Activated CD4-positive, alpha-beta T cell treated with anti-CD3 and anti-CD28 coated beads, Interleukin-2, amount 50 U/mL, for 4 hours (primary cell): ENCODE measurements around the gene DIP2C.
"Not testable (repeated sequence)": the region's sequence is repeated elsewhere in the genome, so short reads cannot be mapped to it uniquely, and the experiment has no call there.

ENCODE experiments used
- DNase-seq, 2 experiments: peaks; one replicate each; pipeline ENCODE4 v3.0.0-alpha.2; 2020

The DIP2C gene

GRCh38 chr10:528173-529165, 161.0 kb downstream of the DIP2C start:
- DNase-seq, result no peak

DNA sequence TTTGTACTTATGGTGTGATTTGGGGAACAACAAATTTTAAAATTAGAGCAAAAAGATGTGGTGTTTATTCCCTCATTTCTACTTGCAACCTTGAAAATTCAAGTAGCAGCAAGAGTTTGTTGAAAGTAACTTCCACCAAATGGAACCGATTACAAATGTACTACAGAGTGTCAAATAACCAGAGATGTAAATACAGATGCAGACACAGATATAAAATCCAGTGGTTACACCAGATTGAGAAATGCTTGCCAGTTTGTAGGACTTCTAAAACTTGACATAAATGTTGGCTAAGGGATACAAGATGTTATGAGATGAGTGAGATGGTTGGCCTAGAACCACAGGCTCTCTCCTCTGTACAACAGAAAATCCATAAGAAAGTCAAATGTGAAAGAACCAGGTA, 162.1 kb downstream of the DIP2C start:
- no peak for DNase-seq

DNA sequence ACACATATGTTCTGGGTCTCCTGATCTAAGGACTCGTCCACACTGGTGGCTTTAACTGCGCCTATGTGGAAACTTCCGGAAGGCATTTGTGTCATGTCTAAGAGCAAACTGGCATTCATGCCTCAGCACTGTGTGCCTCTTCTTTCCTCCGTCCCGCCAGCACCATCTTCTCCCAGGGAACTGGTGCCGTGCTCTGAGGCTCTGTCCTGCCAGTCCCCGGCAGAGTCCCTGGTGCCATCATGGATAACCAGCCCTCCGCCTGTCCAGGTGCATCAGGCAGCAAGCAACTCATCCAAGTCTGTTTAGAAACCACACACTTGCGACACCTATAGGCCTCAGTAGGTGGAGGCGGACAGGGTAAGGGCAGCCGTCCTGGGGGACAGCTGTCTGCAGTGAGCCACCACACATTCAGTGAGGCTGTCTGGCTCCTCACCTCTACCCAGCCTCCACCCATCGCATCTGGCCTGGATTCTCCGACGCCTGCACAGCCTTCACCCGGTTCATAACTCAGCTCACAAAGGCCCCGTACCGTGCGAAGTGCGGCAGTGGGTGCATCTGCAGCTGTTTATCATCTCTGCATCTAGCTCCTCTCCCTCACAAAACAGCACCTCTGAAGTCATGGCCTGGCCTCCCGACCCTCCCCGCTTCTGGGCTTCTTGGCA, 162.7 kb downstream of the DIP2C start:
- DNase-seq, result no peak

- DNase-seq, result no peak
These were observed 163.7 kb downstream of the DIP2C start for GRCh38 chr10:525565-526315.

- DNase-seq, result no peak
These were observed 165.5 kb downstream of the DIP2C start for GRCh38 chr10:523925-524324.

GRCh38 chr10:522350-522749, 167.1 kb downstream of the DIP2C start:
- no peak for DNase-seq

GRCh38 chr10:521261-522250, 167.9 kb downstream of the DIP2C start:
- no peak for DNase-seq

DNA sequence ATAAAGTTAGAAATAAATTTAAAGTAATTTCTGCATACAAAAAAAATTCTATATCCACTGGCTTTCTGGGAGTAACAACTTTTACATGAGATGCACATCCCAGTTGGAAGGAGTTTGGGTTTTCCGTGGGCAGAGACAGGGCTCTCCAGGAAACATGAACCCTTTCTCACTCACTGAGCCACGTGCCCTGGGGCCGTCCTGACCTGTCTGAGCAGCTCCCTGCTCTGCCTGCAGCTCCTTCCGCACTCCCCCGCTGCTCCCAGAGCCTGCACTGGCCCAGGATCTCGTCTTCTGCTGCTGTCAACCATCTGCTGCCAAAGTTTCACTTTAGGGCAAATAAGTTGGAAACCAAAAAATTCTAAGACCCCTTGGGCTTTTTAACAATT, 169.1 kb downstream of the DIP2C start:
- DNase-seq, result no peak

- no peak for DNase-seq
These were observed 169.6 kb downstream of the DIP2C start for GRCh38 chr10:519716-520401.

DNA sequence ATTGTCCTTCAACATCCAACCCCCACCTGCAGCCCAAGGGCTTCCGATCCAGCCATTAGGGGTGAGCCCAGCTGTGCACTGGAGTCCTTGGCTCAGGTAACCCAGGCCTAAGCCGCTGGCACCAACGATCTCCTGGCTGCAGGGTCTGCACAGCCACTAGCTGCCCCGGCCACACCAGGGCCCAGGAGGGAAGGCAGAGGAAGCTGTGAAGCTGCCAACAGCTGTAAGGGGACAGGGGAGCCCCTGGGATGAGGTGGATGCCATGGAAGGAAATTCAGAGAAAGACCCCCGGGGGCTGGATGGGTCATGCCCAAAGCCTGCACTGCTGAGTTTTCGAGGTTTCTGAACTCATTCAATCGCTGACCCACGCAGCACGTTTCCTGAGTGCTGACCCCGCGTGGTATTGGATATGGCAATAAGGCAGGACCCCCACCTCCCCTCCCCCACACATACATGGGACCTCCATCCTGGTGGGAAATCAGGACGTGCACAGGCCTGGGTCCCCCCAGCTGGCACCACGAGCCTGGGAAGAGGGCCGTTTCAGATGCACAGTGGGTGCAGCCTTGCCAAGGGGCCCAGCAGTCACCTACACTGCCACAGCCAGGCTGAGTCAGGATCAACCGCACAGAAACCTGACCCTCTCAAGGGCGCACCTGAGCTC, 170.3 kb downstream of the DIP2C start:
- DNase-seq, result no peak

DNA sequence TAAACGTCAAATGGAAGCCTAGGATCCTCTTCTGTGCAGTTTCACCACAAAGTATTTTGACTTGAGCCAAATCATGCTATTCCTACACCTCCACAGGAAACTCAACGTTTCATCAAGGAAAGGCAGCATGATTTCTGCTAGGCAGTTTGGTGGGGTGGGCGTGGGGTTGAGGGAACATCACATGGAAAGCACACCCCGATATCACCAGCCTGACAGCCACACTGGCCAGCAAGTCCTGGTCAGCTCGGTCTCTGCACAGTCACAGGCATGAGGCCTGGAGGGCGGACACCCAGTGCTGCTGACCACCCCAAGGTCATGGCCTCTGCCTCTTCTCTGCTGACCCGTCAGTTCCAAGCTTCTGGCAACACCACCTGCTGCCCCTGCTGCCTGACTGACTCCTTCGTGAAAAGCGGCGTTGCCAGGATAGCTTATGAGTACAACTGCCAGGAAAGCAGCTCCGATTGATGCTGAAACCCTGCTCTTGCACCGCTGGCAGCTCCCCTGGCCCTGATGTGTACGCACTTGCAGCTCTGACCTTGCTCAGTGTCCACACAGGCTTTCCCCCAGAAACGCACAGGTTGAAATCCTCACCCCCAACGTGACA, 171.5 kb downstream of the DIP2C start:
- no peak for DNase-seq

- no peak for DNase-seq
These were observed 172.1 kb downstream of the DIP2C start for GRCh38 chr10:517241-517830.

DNA sequence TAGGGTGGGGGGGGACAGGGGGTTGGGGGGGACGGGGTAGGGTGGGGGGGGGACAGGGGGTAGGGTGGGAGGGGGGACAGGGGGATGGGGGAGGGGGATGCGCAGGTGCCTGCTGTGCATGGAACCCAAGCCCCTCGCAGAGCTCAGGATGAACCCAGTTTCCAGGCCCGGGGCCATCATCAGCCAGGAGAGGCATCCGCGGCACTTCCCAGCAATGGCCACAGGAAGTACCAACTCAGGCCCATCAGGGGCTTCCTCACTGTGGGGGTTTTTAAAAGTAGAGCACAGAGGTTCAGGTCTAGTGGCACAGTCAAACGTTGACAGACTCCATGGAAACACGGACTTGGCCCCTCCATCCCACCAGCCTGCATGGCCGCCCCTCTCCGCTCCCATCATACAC, 172.7 kb downstream of the DIP2C start:
- DNase-seq, result no peak

- DNase-seq, result no peak
These were observed 173.8 kb downstream of the DIP2C start for GRCh38 chr10:515674-516073.

- no peak for DNase-seq
These were observed 175.3 kb downstream of the DIP2C start for GRCh38 chr10:514137-514671.

DNA sequence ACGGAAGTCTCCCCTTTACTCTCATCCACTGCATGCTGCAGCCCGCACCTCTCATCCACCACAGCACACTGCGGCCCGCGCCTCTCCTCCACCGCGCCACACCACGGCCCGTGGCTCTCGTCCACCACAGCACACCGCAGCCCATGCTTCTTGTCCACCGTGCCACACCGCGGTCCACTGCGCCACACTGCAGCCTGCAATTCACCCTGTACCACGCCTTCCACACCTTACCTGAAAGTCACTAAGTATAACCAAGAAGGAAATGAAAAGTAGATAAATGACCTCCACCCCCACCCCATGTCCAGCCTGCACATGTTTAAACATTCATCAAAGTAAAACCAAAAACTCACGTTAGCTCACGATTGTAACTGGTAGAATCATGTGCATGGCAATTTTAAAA, 176.1 kb downstream of the DIP2C start:
- no peak for DNase-seq

DNA sequence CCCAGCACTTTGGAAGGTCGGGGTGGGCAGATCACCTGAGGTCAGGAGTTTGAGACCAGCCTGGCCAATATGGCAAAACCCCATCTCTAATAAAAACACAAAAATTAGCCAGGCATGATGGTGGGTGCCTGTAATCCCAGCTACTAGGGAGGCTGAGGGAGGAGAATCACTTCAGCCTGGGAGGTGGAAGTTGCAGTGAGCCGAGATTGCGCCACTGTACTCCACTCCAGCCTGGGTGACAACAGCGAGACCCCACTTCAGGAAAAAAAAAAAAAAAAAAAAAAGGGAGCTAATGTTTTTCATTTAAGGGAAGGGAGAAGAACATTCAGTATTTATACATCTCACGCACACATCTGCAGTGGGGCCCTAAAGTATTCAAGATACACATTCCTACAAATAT, 176.8 kb downstream of the DIP2C start:
- DNase-seq, result not testable (repeated sequence)

GRCh38 chr10:511849-512191, 177.6 kb downstream of the DIP2C start:
- no peak for DNase-seq

- peak; percentile 71 to 74 for DNase-seq
These were observed 178.2 kb downstream of the DIP2C start for GRCh38 chr10:511101-511848.
